NOMO-1 treated with dmso at 0.1 percent for 144 hours (cell line): ENCODE results near the gene PAX3.
A peak's percentile ranks its signal among the peaks of the same experiment; 100 is the strongest.
"Not testable (repeated sequence)": the region's sequence is repeated elsewhere in the genome, so short reads cannot be mapped to it uniquely, and the experiment has no call there.

Experiments
- DNase-seq: peaks from one replicate; lab custom pipeline; 2025; ENCODE audit not compliant: unreplicated experiment; lab: John Stamatoyannopoulos, UW

PAX3 gene

DNA sequence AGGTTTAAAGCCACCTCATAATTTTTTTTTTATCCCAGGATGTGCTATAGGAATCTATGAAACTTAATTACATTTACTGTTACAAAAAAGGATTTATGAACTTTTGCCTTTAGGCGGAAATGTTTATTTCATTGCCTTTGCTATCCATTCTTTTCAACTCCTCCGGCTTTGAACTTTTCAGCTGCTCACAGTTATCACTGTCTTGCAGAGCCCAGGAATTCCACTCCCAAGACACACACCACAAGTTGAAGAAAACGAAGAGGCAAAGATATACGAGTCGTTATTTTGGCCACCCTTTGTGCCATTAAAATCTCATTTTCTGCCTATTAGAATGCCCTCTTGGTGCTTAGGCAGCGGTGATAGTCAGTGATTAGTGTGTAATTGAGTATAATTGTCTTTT lies 80.0 kb downstream of the PAX3 start:
- no peak for DNase-seq

DNA sequence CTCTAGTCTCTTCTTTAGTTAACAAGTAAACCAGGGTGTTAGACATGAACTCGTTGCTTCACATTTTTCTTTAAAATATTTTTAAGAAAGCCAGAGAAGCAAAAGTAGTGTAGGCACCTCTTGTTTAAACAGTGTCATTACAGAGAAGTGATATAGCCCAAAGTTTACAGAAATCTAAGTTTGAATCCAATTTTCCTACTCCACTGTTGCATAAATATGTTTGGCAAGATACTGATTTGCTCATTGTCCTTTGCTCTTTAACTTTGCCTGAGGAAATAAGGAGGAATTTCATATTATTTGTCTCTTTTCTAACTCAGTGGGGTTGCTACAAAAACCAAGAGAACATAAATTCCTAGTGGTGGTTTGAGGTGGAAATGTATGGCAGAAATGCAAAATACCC lies 81.1 kb downstream of the PAX3 start:
- DNase-seq: no peak

DNA sequence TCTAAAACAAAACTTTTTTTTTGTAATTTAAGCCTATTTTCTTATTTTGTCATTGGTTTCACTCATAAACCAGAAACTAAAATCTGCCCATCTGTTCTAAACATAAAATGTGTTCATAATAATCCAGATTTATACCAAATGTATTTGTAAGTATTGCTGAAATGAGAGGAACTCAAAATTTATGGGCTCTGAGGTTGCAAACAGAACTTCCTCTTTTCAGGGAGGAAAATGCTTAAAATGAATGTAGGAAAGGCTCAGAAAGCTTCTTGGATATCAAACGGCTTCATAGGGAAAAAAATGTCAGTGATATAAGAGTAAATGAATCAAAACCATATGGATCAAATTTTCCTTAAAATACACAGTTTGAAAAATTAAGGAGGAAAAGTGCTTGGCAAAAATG lies 83.9 kb downstream of the PAX3 start:
- DNase-seq: peak; percentile 2

DNA sequence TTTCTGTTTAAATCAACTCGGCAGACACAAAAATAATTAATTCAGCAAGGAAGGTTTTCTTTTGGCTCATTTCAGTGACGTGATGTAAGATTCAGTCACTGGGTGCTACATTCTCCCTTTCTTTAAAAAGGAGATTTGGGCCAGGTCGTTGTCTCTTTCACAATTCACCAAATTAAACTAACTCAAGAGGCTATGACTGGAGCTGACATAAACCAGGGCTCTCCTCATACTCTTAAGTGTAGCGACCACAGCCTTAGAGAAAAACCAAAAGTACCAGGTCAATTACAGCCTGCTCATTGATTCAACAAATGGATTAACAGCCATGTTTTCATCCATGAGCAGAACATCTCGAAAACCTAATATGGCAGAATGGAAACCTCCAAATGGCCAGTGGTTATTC lies 85.7 kb downstream of the PAX3 start:
- no peak for DNase-seq

DNA sequence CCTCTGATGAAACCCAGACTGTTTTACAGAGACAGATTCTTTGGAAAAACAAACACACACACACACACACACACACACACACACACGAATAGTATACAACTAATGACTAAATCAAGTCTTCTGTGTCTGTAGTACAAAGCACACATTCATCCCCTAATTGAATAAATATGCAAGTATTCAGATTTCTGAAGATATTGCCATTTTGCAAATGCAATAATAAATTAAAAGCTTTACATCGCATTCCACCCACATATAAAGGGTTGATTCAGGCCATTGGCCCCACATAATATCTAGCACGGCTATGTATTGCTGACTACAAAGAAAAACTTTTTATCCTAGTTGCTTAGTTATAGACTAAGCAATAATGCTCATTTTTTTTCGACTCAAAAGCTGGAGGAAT lies 86.2 kb downstream of the PAX3 start:
- DNase-seq: no peak

DNA sequence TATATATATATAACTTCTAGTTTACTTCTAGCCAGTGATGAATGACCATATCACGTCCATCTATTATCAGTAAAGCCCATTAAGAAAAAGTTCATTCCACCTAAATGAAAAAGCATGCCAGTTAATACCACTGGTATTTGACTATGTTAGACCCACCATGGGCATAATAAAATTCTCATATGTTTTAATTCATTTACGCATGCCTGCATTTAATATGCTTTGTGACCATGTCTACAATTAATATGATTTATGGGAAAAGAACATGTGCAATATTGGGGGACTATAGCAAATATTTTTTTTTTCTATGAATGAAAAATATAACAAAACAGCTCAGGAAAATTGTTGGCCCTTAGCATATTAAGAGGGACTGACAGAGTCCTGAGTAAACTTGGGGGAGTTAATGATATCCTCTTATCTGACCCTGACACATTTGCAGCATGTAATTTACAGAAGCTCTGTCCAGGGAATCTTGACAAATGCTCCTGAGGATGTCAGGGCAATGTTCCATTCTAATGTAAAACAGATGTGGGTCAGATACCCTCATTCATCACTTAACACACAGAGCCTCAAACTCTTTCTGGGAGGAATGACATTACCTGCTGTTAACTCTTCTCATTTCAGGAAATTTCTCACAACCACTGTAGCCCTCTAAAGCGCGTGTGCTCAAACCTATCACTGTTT lies 90.6 kb downstream of the PAX3 start:
- DNase-seq: no peak

DNA sequence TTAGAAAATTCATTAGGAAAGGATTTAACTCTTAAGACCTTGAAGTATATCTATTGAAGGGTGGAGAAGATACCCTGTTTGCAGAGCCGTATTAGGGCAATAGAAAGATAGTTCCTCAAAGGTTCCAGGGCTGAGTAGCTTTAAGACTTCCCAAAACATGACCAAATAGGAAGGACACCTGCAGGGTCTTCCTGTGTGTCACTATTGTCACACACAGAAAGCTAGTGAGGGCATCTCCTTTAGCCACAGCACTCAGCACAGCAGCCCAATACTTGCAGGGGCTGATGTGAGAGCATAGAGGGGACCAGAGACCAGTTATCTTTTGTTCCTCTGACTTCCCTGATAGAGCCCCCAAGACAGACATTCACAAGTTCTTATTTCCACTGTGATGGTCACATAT lies 93.7 kb downstream of the PAX3 start:
- DNase-seq: no peak

DNA sequence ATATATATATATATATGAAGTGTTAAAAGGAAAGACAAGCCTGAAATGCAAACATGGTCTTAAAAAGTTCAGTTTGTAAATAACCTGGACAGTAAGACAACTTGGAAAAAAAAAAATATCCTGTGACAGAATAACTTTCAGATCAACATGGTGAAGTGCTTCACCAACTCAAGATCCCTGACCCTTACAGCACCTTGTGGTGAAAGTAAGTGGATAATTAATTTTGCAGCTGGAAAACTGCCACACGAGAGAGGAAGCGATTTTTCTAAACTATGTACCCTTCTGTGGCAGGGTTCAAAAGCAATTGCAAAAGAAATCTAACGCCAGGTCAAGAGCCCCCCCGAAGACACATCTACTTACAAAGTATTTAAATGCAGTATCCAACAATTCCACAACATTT lies 95.8 kb downstream of the PAX3 start:
- no peak for DNase-seq

DNA sequence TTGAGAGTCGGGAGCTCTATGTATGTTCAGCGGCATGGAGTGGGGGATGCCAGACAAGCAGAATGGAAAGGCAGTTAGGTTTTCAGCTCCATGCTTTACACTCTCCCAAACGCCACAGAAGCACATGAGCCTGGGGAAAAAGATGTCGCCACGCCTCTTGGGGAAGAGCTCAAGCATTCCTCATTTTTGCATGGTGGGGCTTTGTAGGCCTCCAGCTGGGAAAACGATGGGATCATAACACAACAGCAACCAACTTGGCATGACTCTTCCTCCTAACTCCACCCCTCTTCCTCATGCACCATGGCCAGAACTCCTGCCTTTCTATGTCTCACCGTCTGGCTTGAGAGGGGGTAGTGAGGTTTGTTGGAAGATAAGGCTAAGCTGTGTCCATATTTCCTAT lies 102.6 kb downstream of the PAX3 start:
- no peak for DNase-seq

DNA sequence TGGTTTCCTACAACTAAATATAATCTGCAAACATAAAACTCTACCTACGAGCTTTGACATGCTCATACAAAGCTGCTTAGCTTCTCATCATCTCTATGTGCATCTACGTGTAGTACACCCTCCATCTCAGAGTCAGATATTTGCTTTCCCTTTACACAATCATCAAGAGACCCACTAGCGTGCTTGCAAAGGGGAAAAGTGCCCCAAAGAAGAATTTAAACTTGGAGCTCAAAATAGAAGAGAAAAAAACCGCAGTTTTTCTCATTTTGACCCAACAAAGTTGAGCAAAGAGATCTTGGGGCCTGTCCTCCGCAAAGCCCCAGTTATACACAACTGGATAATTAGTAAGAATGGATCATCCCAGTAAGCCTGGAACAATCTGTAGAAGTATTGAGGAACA lies 104.1 kb downstream of the PAX3 start:
- no peak for DNase-seq

DNA sequence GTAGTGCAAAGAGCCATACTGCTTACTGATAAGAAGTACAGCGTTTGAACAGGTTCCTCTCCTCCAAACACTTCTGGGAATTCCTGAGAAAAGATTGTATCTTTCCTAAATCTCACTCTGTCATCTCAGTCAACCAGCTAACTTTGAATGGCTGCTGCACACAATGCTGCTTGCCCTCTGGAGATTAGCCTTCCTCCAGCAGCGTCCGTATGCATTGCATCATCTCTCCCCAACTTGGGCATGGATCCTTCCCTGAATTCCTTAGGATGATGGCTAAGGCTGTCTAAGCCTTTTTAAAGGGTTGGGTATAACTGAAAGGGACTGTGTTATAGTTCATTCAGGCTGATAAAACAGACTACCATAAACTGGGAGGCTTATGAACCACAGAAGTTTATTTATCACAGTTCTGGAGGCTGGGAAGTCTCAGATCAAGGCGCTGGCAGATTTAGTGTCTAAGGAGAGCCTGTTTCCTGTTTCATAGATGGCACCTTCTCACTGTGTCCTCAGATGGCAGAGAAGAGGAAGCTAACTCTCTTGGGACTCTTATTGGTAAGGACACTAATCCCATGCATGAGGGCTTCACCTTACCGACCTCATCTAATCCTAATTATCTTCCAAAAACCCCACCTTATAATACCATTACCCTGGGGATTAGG lies 105.3 kb downstream of the PAX3 start:
- no peak for DNase-seq

DNA sequence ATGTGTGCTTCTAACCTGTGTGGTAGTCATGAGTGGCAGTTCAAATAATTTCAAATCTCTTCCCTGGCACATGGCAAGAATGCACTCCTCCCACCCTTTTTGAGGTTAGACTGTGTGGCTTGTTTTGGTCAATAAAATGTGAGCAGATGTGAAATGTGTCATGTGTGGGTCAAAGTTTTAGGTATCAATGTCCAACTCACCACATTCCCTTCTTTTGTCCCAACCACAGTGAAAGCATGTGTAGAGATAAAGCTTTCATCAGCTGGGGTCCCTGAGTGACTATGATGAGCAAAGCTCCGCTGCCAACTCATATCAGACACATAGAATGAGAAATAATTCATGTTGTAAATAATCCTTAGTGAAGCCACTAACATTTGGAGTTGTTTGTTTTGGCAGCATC lies 118.2 kb downstream of the PAX3 start:
- no peak for DNase-seq

DNA sequence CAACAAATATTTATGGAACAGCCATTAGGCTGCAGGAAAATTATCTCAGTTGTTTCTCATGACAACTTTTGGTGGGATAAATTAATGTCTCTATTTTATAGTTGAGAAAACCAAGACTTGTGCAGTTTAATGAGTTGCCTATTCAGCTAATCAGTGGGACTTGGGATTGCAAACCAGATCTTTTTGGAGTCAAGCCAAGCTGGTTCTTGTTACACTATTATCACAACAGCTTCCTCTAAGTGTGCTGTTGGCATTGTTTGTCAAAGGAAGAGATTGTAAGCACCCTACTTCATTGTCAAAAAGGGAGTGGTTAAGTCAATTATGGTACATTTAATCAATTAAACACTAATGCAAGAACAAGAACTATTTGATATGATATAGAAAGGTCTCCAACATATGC lies 119.2 kb downstream of the PAX3 start:
- DNase-seq: no peak

DNA sequence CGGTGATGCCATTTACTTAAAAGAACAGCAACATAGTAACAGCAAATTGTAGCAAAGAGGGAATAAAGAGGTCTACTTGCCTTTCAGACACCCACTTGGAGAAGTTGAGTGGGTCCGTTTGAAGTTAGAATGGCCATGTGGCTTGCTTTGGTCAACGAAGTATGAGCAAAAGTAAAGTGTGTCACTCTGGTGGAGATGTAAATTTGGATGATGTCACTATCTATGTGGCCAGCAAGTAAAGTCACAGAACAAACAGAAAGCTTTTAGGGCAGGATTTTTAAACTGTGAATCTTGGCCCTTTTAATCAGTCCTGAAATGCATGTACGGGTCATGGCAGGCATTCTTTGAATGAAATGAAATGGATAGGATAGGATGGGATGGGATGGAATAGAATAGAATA lies 120.3 kb downstream of the PAX3 start:
- no peak for DNase-seq

DNA sequence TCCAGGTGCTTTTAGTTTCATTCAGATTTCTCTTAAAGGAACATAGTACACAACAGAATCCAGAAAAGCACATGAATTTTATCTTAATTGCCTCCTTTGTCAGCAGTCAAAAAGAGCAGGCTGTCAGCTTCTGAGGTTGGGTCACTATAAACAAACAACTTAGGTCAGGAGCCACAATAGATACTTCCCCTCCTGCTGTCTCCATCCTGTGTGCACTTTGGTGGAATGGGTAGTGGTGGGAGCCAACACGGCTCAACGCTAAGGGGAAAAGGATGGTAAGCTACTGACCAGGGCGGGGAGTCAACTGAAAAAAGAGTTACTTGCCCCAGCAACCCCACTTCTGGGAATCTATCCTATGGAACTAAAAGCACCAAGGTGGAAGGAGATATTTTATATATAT lies 121.9 kb downstream of the PAX3 start:
- no peak for DNase-seq

DNA sequence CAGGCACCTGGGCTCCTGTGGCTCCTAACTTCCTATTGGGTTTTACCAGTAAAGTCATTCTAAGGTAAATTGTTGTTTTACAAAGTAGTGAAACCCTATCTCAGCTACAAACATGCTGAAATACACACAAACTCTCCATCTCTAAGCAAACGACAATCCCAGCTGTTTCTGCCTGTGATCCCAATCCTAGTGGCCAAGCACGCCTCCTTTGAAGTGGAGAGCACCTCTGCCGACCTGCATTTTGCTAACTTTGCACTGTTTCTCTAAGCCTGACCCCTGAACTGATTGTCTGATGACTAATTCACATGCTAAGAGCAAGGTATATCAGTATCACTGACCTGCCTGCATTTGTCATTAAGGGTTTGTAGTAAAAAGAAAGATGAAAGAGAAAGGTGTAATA lies 124.3 kb downstream of the PAX3 start:
- DNase-seq: no peak

DNA sequence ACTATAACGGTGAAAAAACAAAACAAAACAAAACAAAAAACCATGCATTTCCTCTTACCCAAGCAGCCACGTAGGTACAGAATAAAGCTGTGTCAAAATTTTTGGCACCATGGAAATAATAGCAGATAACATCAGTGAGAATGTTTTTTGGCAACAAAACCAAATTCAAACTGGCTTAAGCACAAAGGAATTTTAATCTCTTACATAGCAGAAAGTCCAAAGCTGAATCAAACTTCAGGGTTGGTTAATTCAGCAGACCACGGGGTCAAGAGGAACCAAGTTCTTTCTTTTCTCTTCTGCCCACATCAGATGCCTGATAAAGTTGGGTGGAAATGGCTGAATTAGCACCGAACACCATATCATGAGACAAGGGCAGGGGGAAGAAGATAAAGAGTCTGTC lies 129.5 kb downstream of the PAX3 start:
- DNase-seq: no peak

DNA sequence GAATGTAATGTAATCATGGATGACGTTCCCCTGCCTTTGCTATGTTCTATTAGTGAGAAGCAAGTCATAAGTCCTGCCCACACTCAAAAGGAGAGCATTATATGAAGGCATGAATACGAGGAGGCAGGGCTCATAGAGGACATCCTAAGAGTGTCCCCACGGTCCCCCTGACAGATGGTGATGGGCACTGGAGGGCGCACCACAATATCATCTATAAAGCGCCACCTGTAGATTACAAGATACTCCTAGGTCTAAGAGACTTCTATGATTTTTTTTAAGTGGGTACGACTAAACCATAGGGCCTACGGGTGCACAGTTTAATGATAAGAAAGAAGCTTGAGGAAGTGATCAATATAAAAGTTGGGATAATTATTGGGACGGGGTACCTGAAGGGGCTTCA lies 131.0 kb downstream of the PAX3 start:
- DNase-seq: no peak

DNA sequence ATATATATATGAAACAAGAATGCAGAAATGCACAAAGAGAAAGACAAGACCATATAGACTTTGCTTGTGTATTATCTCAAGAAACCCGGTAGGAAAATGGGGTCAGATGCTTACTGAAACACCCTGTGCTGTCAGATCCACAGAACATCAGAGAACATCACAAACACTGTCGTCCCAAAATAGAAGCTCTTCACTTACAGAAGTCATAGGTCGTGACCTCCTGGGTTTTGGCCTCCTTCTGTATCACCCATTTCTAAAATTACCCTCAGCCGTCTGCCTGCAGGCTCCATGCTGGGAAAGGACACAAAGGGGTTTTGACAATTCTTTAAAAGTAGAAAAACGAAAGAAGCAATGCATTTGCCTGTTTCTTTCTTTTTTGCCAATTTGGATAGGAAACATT lies 137.9 kb downstream of the PAX3 start:
- no peak for DNase-seq

DNA sequence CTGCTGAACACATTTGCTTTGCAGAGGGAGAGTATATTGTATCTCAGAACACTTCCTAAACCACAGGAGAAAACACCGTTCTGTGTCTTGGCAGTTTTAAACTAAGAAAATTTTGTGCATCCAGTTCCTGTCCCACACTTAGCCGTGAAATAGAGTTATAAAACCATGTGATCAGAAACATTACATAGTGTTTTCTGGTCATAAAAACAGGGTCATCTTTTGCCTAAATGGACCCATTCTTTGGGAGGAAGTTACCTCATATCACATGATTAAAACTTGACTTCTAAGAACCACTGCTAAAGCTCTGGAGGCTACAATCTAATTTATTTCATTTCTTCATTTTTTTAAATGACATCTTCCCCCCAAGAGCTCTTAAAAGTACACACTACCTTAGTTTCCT lies 138.7 kb downstream of the PAX3 start:
- no peak for DNase-seq

DNA sequence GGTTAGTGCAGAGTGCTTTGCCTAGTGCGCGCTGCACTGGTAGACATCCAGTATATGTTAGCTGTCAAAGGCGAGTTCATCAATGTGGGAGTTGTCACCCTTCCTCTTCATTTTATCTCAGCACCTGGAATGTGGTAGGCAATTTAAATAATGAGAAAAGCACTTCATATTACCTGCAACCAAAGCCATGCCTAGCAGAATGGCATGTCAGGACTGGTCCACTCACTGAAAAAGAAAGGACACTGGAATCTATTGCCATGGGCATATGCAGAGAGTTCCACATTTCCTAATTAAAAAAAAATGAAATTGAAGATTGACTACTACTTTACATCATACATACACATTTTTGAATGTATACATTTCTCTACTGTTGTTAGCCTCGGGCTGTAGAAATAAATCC lies 139.6 kb downstream of the PAX3 start:
- DNase-seq: no peak

DNA sequence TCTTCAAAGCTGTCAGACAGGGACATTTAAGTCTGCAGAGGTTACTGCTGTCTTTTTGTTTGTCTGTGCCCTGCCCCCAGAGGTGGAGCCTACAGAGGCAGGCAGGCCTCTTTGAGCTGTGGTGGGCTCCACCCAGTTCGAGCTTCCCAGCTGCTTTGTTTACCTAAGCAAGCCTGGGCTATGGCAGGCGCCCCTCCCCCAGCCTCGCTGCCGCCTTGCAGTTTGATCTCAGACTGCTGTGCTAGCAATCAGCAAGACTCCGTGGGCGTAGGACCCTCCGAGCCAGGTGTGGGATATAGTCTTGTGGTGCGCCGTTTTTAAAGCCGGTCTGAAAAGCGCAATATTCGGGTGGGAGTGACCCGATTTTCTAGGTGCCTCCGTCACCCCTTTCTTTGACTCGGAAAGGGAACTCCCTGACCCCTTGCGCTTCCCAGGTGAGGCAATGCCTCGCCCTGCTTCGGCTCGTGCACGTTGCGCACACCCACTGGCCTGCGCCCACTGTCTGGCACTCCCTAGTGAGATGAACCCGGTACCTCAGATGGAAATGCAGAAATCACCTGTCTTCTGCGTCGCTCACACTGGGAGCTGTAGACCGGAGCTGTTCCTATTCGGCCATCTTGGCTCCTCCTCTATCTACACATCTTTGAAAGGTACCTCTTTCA lies 143.7 kb downstream of the PAX3 start:
- DNase-seq: not testable (repeated sequence)
